ENCODE results near the gene PCDHGB4. TPM values are rescaled to one million over a fixed set of nuclear protein-coding genes. Genes with fewer than 3 reads are reported as not detected.

Gene PCDHGB4
- polyA plus RNA-seq, 1 donor from 2014 or later = 9.3 TPM

GRCh38 chr5:141398608-141399007 is 11.1 kb downstream of the PCDHGB4 start:
- H3F3A ChIP-seq (ENCODE audit: insufficient read depth, low read length, poor library complexity, severe bottlenecking) = no peaks in the 10 kb centered on the region
- TF ChIP-seq EZH2 (IDR thresholded peaks at IDR 0.05; ENCODE audit: borderline replicate concordance, insufficient read depth, low read length, poor library complexity, severe bottlenecking) (no peak), EP300 (conservative IDR thresholded peaks at IDR 0.05; ENCODE audit: poor library complexity, severe bottlenecking) (no peak), REST (IDR thresholded peaks at IDR 0.05; ENCODE audit: borderline replicate concordance) (no peak), MXI1 (conservative IDR thresholded peaks at IDR 0.05; ENCODE audit: poor library complexity, severe bottlenecking) (no peak), SMC3 (conservative IDR thresholded peaks at IDR 0.05; ENCODE audit: poor library complexity) (no peak), POLR2AphosphoS5 (IDR thresholded peaks at IDR 0.05) (no peak), RAD21 (conservative IDR thresholded peaks at IDR 0.05) (no peak), TAF1 (IDR thresholded peaks at IDR 0.05; ENCODE audit: low read depth) (no peak)
- no peak overlapping the region for H3K4me3 ChIP-seq (ENCODE audit: low read length)
- H4K20me1 ChIP-seq (ENCODE audit: insufficient read depth) = no peaks in the 10 kb centered on the region
- H3K27me3 ChIP-seq (ENCODE audit: insufficient read depth, low read depth, low read length) = no peaks in the 10 kb centered on the region
- H3K9me2 ChIP-seq (ENCODE audit: insufficient read depth, low read length) = no peaks in the 10 kb centered on the region
- peaks cover 56% of the 10 kb centered on the region for H3K9me3 ChIP-seq (ENCODE audit: low read length)
- H3K36me3 ChIP-seq (ENCODE audit: insufficient read depth, low read length) = peaks cover 7% of the 10 kb centered on the region
- no peak overlapping the region for H3K27ac ChIP-seq (ENCODE audit: low read length)
- H3K4me2 ChIP-seq (ENCODE audit: low read length) = no peak overlapping the region
- H2AFZ ChIP-seq (ENCODE audit: low read depth, low read length) = no peak overlapping the region
- H3K9ac ChIP-seq (ENCODE audit: low read length) = no peak overlapping the region
- H3K79me2 ChIP-seq (replicated peaks; ENCODE audit: insufficient read depth, low read length) = no peaks in the 10 kb centered on the region

GRCh38 chr5:141399555-141400258 is 12.2 kb downstream of the PCDHGB4 start:
- no peaks in the 10 kb centered on the region for H3K79me2 ChIP-seq (replicated peaks; ENCODE audit: insufficient read depth, low read length)

More at GRCh38 chr5:141399555-141400258, 12.2 kb downstream of the PCDHGB4 start:
- no peak overlapping the region for H2AFZ ChIP-seq (ENCODE audit: low read depth, low read length)
- peaks cover 48% of the 10 kb centered on the region for H3K9me3 ChIP-seq (ENCODE audit: low read length)
- no peak overlapping the region for H3K4me3 ChIP-seq (ENCODE audit: low read length)
- H3F3A ChIP-seq (ENCODE audit: insufficient read depth, low read length, poor library complexity, severe bottlenecking) = no peaks in the 10 kb centered on the region
- H3K27ac ChIP-seq (ENCODE audit: low read length) = no peak overlapping the region
- TF ChIP-seq POLR2AphosphoS5 (IDR thresholded peaks at IDR 0.05) (no peak), SMC3 (conservative IDR thresholded peaks at IDR 0.05; ENCODE audit: poor library complexity) (no peak), REST (IDR thresholded peaks at IDR 0.05; ENCODE audit: borderline replicate concordance) (no peak), CTCF (IDR thresholded peaks at IDR 0.05; ENCODE audit: poor library complexity, severe bottlenecking) (no peak), TAF1 (IDR thresholded peaks at IDR 0.05; ENCODE audit: low read depth) (no peak), EZH2 (IDR thresholded peaks at IDR 0.05; ENCODE audit: borderline replicate concordance, insufficient read depth, low read length, poor library complexity, severe bottlenecking) (no peak), RAD21 (conservative IDR thresholded peaks at IDR 0.05) (no peak), EP300 (conservative IDR thresholded peaks at IDR 0.05; ENCODE audit: poor library complexity, severe bottlenecking) (no peak), MXI1 (conservative IDR thresholded peaks at IDR 0.05; ENCODE audit: poor library complexity, severe bottlenecking) (no peak)
- H4K20me1 ChIP-seq (ENCODE audit: insufficient read depth) = no peaks in the 10 kb centered on the region
- H3K9me2 ChIP-seq (ENCODE audit: insufficient read depth, low read length) = no peaks in the 10 kb centered on the region
- no peak overlapping the region for H3K9ac ChIP-seq (ENCODE audit: low read length)
- H3K36me3 ChIP-seq (ENCODE audit: insufficient read depth, low read length) = peaks cover 7% of the 10 kb centered on the region
- H3K27me3 ChIP-seq (ENCODE audit: insufficient read depth, low read depth, low read length) = no peaks in the 10 kb centered on the region
- no peak overlapping the region for H3K4me2 ChIP-seq (ENCODE audit: low read length)
